ENCODE results near the gene CPZ.

The CPZ gene

DNA sequence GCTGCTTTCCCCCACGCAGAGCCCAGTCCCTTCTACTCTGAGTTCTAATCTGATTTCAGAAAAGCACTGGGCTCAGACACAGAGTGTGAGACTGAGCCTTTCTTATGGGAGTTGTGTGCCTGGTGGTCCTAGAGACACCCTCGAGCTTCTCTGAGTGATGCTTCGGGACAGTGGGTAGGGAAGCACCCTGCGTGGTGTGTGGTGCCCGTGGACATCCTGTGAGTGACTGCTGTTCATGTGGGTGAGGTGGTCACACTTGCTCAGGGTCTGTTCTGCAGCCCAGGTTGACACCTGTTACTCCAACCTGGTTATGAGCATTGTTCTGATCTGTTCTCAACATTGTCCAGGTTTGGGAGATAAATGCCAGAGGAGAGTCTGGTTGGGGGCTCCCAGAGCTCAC, 6.3 kb upstream of the CPZ start:
- H3K4me1 ChIP-seq (ENCODE audit: low read length): no peaks in the 10 kb centered on the region
- no peaks in the 10 kb centered on the region for H3K79me2 ChIP-seq (ENCODE audit: low read length)
- H3K9me3 ChIP-seq (replicated peaks; ENCODE audit: insufficient read depth, low read length): no peaks in the 10 kb centered on the region
- no peaks in the 10 kb centered on the region for H3K9me2 ChIP-seq (replicated peaks; ENCODE audit: insufficient read depth, low read length)
- no peaks in the 10 kb centered on the region for H4K20me1 ChIP-seq (ENCODE audit: insufficient read depth, low read length)
- H3K27ac ChIP-seq (ENCODE audit: low read length): no peak overlapping the region
- no peak overlapping the region for H3K4me2 ChIP-seq (ENCODE audit: low read depth, low read length)
- TF ChIP-seq, protein P1, sequence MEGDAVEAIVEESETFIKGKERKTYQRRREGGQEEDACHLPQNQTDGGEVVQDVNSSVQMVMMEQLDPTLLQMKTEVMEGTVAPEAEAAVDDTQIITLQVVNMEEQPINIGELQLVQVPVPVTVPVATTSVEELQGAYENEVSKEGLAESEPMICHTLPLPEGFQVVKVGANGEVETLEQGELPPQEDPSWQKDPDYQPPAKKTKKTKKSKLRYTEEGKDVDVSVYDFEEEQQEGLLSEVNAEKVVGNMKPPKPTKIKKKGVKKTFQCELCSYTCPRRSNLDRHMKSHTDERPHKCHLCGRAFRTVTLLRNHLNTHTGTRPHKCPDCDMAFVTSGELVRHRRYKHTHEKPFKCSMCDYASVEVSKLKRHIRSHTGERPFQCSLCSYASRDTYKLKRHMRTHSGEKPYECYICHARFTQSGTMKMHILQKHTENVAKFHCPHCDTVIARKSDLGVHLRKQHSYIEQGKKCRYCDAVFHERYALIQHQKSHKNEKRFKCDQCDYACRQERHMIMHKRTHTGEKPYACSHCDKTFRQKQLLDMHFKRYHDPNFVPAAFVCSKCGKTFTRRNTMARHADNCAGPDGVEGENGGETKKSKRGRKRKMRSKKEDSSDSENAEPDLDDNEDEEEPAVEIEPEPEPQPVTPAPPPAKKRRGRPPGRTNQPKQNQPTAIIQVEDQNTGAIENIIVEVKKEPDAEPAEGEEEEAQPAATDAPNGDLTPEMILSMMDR (IDR thresholded peaks at IDR 0.05; ENCODE audit: low read length): no peak
- no peak for TF ChIP-seq EZH2 (optimal IDR thresholded peaks at IDR 0.05; ENCODE audit: low read depth, low read length)
- no peak for TF ChIP-seq EZH2phosphoT487 (IDR thresholded peaks at IDR 0.05; ENCODE audit: low read length)
- no peak overlapping the region for H3K4me3 ChIP-seq (ENCODE audit: low read length)
- H3F3A ChIP-seq (ENCODE audit: insufficient read depth, low read length): no peaks in the 10 kb centered on the region
- H3K36me3 ChIP-seq (replicated peaks; ENCODE audit: insufficient read depth, low read length): no peaks in the 10 kb centered on the region
- H3K9ac ChIP-seq (ENCODE audit: low read length): no peak overlapping the region
- DNase-seq: no peak
- H2AFZ ChIP-seq (ENCODE audit: low read length): no peak overlapping the region
- H3K27me3 ChIP-seq (replicated peaks; ENCODE audit: insufficient read depth, low read length): peaks cover 92% of the 10 kb centered on the region

DNA sequence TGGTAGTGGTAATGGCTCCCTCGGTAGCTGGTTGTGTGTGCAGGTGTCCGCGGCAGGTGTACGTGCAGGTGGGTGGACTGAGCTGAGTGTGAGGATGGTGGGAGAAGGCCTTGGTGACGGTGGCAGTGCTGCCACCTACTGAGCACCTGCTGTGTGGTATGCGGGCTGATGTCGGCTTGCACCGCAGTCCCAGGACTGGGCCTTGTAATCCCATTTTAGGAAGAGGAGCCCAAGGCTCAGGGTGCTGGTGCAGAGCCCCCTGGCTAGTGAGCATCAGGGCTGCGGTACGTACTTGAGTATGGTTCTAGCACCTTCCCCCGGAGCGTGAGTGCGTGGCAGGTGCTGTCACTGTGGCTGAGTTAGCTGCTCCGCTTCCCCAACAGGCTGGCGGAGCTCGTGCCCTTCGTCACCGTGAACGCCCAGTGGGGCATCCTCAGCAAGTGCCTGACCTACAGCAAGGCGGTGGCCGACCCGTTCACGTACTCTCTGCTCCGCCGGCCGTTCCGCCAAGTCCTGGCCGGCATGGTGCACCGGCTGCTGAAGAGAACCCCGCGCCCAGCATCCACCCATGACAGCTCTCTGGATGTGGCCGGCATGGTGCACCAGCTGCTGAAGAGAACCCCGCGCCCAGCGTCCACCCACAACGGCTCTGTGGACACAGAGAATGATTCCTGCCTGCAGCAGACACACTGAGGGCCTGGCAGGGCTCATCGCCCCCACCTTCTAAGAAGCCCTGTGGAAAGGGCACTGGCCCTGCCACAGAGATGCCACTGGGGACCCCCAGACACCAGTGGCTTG, 5.7 kb upstream of the CPZ start:
- H3K4me2 ChIP-seq (ENCODE audit: low read depth, low read length): no peak overlapping the region
- no peaks in the 10 kb centered on the region for H3K9me2 ChIP-seq (replicated peaks; ENCODE audit: insufficient read depth, low read length)
- peaks cover 95% of the 10 kb centered on the region for H3K27me3 ChIP-seq (replicated peaks; ENCODE audit: insufficient read depth, low read length)
- no peaks in the 10 kb centered on the region for H4K20me1 ChIP-seq (ENCODE audit: insufficient read depth, low read length)
- H3K27ac ChIP-seq (ENCODE audit: low read length): no peak overlapping the region
- no peaks in the 10 kb centered on the region for H3K4me1 ChIP-seq (ENCODE audit: low read length)
- DNase-seq: peak; percentile 36
- H3K4me3 ChIP-seq (ENCODE audit: low read length): no peak overlapping the region
- no peaks in the 10 kb centered on the region for H3K9me3 ChIP-seq (replicated peaks; ENCODE audit: insufficient read depth, low read length)
- no peaks in the 10 kb centered on the region for H3F3A ChIP-seq (ENCODE audit: insufficient read depth, low read length)
- H2AFZ ChIP-seq (ENCODE audit: low read length): no peak overlapping the region
- no peaks in the 10 kb centered on the region for H3K36me3 ChIP-seq (replicated peaks; ENCODE audit: insufficient read depth, low read length)
- H3K9ac ChIP-seq (ENCODE audit: low read length): no peak overlapping the region
- TF ChIP-seq, protein P1 (IDR thresholded peaks at IDR 0.05; ENCODE audit: low read length): peak; percentile 44
- no peak for TF ChIP-seq EZH2phosphoT487 (IDR thresholded peaks at IDR 0.05; ENCODE audit: low read length)
- no peaks in the 10 kb centered on the region for H3K79me2 ChIP-seq (ENCODE audit: low read length)

DNA sequence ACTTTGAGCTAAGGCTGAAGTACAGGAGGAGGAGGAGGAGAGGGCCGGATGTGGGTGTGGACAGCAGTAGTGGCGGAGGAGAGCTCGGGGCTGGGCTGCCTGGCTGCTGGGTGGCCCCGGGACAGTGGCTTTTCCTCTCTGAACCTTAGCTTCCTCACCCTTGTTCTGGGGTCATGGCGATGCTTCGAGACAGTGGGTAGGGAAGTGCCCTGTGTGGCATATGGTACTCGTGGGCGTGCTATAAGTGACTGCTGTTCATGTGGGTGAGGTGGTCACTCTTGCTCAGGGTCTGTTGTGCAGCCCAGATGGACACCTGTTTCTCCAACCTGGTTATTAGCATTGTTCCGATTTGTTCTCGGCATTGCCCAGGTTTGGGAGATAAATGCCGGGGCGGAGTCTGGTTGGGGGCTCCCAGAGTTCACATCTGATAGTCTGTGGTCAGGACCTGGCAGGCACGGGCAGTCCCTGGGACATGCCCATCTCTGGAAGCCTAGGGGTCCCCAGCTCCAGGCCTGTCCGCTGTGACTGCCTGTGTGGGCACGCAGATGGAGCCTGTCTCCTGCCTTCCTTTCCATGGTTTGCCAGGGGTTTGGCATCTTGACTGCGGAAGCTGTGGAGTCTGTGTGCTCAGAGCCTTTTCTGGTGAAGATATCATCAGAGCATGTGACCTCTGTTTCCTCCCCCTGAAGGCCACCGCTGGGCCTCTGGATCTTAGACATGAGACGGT, 4.9 kb upstream of the CPZ start:
- Histone ChIP-seq H3K4me3 (ENCODE audit: low read length) (no peak overlapping the region), H3K4me1 (ENCODE audit: low read length) (no peaks in the 10 kb centered on the region), H3K9me3 (replicated peaks; ENCODE audit: insufficient read depth, low read length) (no peaks in the 10 kb centered on the region), H3K79me2 (ENCODE audit: low read length) (no peaks in the 10 kb centered on the region), H3K4me2 (ENCODE audit: low read depth, low read length) (no peak overlapping the region), H4K20me1 (ENCODE audit: insufficient read depth, low read length) (no peaks in the 10 kb centered on the region), H3F3A (ENCODE audit: insufficient read depth, low read length) (no peaks in the 10 kb centered on the region), H3K27me3 (replicated peaks; ENCODE audit: insufficient read depth, low read length) (peaks cover 95% of the 10 kb centered on the region), H3K9ac (ENCODE audit: low read length) (no peak overlapping the region), H2AFZ (ENCODE audit: low read length) (no peak overlapping the region), H3K27ac (ENCODE audit: low read length) (no peak overlapping the region), H3K9me2 (replicated peaks; ENCODE audit: insufficient read depth, low read length) (no peaks in the 10 kb centered on the region), H3K36me3 (replicated peaks; ENCODE audit: insufficient read depth, low read length) (no peaks in the 10 kb centered on the region)
- DNase-seq: no peak
- no peak for TF ChIP-seq EZH2phosphoT487 (IDR thresholded peaks at IDR 0.05; ENCODE audit: low read length)
- no peak for TF ChIP-seq EZH2 (optimal IDR thresholded peaks at IDR 0.05; ENCODE audit: low read depth, low read length)
- TF ChIP-seq, protein P1 (IDR thresholded peaks at IDR 0.05; ENCODE audit: low read length): no peak
